Osteoblast (primary cell): ENCODE results near the gene SNED1. TPM values are rescaled to one million over a fixed set of nuclear protein-coding genes. Genes with fewer than 3 reads are reported as not detected.

Experiments
- DNase-seq: peaks from one replicate; pipeline ENCODE4 v3.0.0; 2011; ENCODE audit warnings: low spot score, mixed read lengths; ENCODE audit not compliant: insufficient read length; ENCODE audit errors: missing footprints
- H2AFZ ChIP-seq: 2 replicates; pipeline ENCODE4 v1.6.0; 2011; ENCODE audit warnings: mild to moderate bottlenecking, low read length
- H3K27ac ChIP-seq: 2 replicates; pipeline ENCODE4 v1.5.1; 2011; ENCODE audit warnings: mild to moderate bottlenecking, low read depth, low read length, moderate library complexity
- H3K27me3 ChIP-seq: 2 replicates; pipeline ENCODE4 v1.6.0; 2012; ENCODE audit warnings: mild to moderate bottlenecking, control low read depth, inconsistent platforms, low read length, moderate library complexity; ENCODE audit not compliant: insufficient read depth
- H3K36me3 ChIP-seq: 2 replicates; pipeline ENCODE4 v1.5.1; 2011; ENCODE audit warnings: mild to moderate bottlenecking, low read length, control low read depth, moderate library complexity; ENCODE audit not compliant: insufficient read depth
- H3K4me1 ChIP-seq: 2 replicates; pipeline ENCODE4 v1.5.1; 2011; ENCODE audit warnings: mild to moderate bottlenecking, low read length, control low read depth, moderate library complexity; ENCODE audit not compliant: insufficient read depth
- H3K4me2 ChIP-seq: 2 replicates; pipeline ENCODE4 v1.6.0; 2011; ENCODE audit warnings: mild to moderate bottlenecking, low read length; ENCODE audit not compliant: insufficient read depth
- H3K4me3 ChIP-seq: fragments of 200-600 bp; sonication (generic); 3 replicates; pipeline ENCODE4 v1.5.1; 2012; ENCODE audit warnings: mild to moderate bottlenecking, low read length, inconsistent platforms; ENCODE audit not compliant: insufficient read depth
- H3K79me2 ChIP-seq: 2 replicates; pipeline ENCODE4 v1.6.0; 2012; ENCODE audit warnings: mild to moderate bottlenecking, low read length, control low read depth, inconsistent platforms; ENCODE audit not compliant: insufficient read depth
- H3K9me3 ChIP-seq: 2 replicates; pipeline ENCODE4 v1.5.1; 2011; ENCODE audit warnings: low read depth, low read length, control low read depth
- H4K20me1 ChIP-seq: 2 replicates; pipeline ENCODE4 v1.6.0; 2012; ENCODE audit warnings: mild to moderate bottlenecking, low read length, control low read depth; ENCODE audit not compliant: insufficient read depth
- total RNA-seq: library from RNA; depleted of rRNA; stranded (reverse); fragments of >200 nt; gene quantifications from 2 replicates; pipeline ENCODE4 v1.2.3, GENCODE V29; 2012
- TF ChIP-seq, protein P1 (sequence below): IDR thresholded peaks from 2 replicates; pipeline ENCODE4 v1.5.1; 2011; ENCODE audit warnings: mild to moderate bottlenecking, low read depth, low read length, moderate library complexity; ENCODE audit errors: extremely low read depth

The SNED1 gene
- total RNA-seq, 1 donor: 94.8 TPM

DNA sequence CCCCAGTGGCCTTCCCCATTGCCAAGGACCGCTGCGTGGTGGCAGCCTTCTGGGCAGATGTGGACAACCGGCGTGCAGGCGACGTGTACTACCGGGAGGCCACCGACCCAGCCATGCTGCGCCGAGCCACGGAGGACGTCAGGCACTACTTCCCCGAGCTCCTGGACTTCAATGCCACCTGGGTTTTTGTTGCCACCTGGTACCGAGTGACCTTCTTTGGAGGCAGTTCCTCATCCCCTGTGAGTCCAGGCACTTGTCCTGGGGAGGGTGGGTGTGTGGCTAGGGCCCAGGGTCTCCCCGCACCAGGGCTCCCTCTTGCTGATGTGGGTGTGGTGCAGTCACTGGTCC, 31.9 kb downstream of the SNED1 start:
- H3K4me3 ChIP-seq: no peak overlapping the region
- TF ChIP-seq, protein P1, sequence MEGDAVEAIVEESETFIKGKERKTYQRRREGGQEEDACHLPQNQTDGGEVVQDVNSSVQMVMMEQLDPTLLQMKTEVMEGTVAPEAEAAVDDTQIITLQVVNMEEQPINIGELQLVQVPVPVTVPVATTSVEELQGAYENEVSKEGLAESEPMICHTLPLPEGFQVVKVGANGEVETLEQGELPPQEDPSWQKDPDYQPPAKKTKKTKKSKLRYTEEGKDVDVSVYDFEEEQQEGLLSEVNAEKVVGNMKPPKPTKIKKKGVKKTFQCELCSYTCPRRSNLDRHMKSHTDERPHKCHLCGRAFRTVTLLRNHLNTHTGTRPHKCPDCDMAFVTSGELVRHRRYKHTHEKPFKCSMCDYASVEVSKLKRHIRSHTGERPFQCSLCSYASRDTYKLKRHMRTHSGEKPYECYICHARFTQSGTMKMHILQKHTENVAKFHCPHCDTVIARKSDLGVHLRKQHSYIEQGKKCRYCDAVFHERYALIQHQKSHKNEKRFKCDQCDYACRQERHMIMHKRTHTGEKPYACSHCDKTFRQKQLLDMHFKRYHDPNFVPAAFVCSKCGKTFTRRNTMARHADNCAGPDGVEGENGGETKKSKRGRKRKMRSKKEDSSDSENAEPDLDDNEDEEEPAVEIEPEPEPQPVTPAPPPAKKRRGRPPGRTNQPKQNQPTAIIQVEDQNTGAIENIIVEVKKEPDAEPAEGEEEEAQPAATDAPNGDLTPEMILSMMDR: no peak
- H3K27me3 ChIP-seq: no peaks in the 10 kb centered on the region
- H2AFZ ChIP-seq: no peak overlapping the region
- DNase-seq: no peak
- no peak overlapping the region for H3K4me2 ChIP-seq
- peaks cover 29% of the 10 kb centered on the region for H4K20me1 ChIP-seq
- H3K4me1 ChIP-seq: no peaks in the 10 kb centered on the region
- peaks cover 8% of the 10 kb centered on the region for H3K36me3 ChIP-seq
- no peak overlapping the region for H3K27ac ChIP-seq
- H3K79me2 ChIP-seq: peaks cover 3% of the 10 kb centered on the region
- H3K9me3 ChIP-seq: no peaks in the 10 kb centered on the region

DNA sequence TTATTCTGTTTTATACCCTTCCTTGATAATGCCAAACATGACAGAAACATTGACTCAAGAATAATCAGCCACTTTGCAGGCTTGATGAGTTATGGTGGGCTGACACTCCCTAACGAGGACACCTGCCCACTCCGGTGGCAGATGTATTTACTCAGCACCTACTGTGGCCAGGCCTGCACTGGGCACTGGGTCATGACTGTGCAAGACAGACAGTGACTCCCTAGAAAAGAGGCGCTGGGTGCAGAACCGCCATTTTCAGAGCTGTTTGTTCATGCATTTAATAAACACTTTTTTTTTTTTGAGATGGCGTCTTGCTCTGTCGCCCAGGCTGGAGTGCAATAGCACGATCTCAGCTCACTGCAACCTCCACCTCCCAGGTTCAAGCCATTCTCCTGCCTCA, 32.5 kb downstream of the SNED1 start:
- Histone ChIP-seq H3K27ac (no peak overlapping the region), H3K4me1 (no peaks in the 10 kb centered on the region), H3K79me2 (peaks cover 3% of the 10 kb centered on the region), H3K9me3 (no peaks in the 10 kb centered on the region), H3K4me3 (no peak overlapping the region), H3K36me3 (peaks cover 8% of the 10 kb centered on the region), H2AFZ (no peak overlapping the region), H4K20me1 (peaks cover 29% of the 10 kb centered on the region), H3K27me3 (no peaks in the 10 kb centered on the region), H3K4me2 (no peak overlapping the region)
- TF ChIP-seq, protein P1: no peak
- DNase-seq: no peak

DNA sequence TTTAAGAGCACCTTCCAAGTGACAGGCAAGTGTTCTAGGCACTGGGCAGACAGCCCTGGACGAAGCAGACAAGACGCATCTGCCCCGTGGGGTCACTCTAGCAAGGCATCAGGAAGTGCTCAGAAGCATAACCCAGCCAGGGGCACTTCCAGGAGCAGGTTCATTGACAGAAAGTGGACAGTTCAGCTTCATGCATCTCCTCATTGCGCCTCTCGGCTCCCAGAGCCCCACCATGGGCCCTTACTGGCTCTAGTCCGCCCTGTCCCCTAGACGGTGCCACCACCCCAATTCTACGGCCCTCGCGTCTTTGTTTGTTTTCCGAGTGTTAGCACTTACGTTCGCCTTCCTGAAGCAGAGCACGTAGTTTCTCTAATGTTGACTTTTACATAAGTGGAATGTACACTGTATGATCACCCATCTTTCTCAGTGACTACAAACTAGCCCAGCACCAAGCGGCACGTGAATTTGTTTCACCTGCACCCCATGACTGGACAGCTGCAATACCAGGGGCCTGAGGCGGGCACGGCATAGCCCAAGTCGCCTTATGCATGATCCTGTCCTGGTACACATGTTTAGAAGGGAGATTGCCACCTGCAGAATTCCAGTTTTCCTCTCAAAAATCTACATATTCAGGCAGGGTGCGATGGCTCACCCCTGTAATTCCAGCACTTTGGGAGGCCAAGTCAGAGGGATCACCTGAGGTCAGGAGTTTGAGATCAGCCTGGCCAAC, 33.2 kb downstream of the SNED1 start:
- Histone ChIP-seq H3K27me3 (no peaks in the 10 kb centered on the region), H4K20me1 (peaks cover 29% of the 10 kb centered on the region), H2AFZ (no peak overlapping the region), H3K79me2 (peaks cover 3% of the 10 kb centered on the region), H3K9me3 (no peaks in the 10 kb centered on the region), H3K4me3 (no peak overlapping the region), H3K4me2 (no peak overlapping the region), H3K4me1 (no peaks in the 10 kb centered on the region), H3K36me3 (peaks cover 13% of the 10 kb centered on the region), H3K27ac (no peak overlapping the region)
- DNase-seq: no peak
- TF ChIP-seq, protein P1: no peak

DNA sequence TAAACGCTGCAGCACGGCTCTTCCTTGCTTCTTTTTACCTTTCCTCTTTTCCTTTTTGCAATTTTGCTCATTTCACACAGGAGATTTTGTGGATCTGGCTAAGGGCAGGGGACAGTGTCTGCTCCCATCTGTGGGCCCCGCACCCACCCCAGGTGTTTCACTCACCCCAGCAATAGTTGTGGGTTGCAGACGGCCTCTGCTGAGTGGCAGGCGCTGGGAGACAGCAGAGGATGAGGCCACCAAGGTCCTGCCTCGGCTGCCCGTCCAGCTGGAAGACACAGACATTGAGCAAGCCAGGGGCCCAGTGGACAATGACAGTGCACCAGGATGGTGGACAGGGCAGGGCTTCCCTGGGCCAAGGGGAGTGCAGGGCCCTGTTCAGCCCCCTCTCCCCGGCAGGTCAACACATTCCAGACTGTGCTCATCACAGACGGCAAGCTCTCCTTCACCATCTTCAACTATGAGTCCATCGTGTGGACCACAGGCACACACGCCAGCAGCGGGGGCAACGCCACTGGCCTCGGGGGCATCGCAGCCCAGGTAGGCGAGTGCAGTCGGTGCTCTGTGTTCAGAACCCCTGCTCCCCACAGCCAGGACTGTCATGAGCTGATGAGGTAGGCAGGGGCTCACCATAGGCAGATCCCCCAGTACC, 35.0 kb downstream of the SNED1 start:
- TF ChIP-seq, protein P1: no peak
- Histone ChIP-seq H3K27ac (no peak overlapping the region), H3K27me3 (no peaks in the 10 kb centered on the region), H3K4me2 (no peak overlapping the region), H2AFZ (no peak overlapping the region), H3K79me2 (peaks cover 3% of the 10 kb centered on the region), H3K9me3 (no peaks in the 10 kb centered on the region), H4K20me1 (peaks cover 30% of the 10 kb centered on the region), H3K4me3 (no peak overlapping the region), H3K4me1 (no peaks in the 10 kb centered on the region), H3K36me3 (peaks cover 16% of the 10 kb centered on the region)
- DNase-seq: no peak
